MM.1S (cell line): ENCODE data around the gene ZSCAN1.
A peak's percentile ranks its signal among the peaks of the same experiment; 100 is the strongest.

Experiments
- DNase-seq: peaks from one replicate; pipeline ENCODE4 v3.0.0-alpha.2; 2015
- H2AFZ ChIP-seq: fragments of 300-600 bp; sonication (generic); 2 replicates; pipeline ENCODE4 v1.6.0; 2016; ENCODE audit warnings: antibody characterized with exemption, low read length
- H3F3A ChIP-seq: fragments of 300-600 bp; sonication (generic); 2 replicates; pipeline ENCODE4 v1.6.1; 2016; ENCODE audit warnings: mild to moderate bottlenecking, antibody characterized with exemption, low read length, moderate library complexity, mixed read lengths; ENCODE audit not compliant: insufficient read depth
- H3K27ac ChIP-seq: fragments of 300-600 bp; sonication (generic); 2 replicates; pipeline ENCODE4 v1.5.1; 2016; ENCODE audit warnings: mild to moderate bottlenecking, low read length
- H3K27me3 ChIP-seq: fragments of 300-600 bp; sonication (generic); replicated peaks from 2 replicates; pipeline ENCODE4 v1.6.0; 2016; ENCODE audit warnings: low read length; ENCODE audit not compliant: insufficient read depth
- H3K36me3 ChIP-seq: fragments of 300-600 bp; sonication (generic); replicated peaks from 2 replicates; pipeline ENCODE4 v1.6.1; 2016; ENCODE audit warnings: mild to moderate bottlenecking, low read length, mixed read lengths; ENCODE audit not compliant: insufficient read depth
- H3K4me1 ChIP-seq: fragments of 300-600 bp; sonication (generic); 2 replicates; pipeline ENCODE4 v1.6.1; 2016; ENCODE audit warnings: low read length, mixed read lengths
- H3K4me2 ChIP-seq: fragments of 300-600 bp; sonication (generic); 2 replicates; pipeline ENCODE4 v1.6.0; 2016; ENCODE audit warnings: low read depth, low read length
- H3K4me3 ChIP-seq: fragments of 300-600 bp; sonication (generic); 2 replicates; pipeline ENCODE4 v1.5.1; 2016; ENCODE audit warnings: low read length, mixed read lengths
- H3K79me2 ChIP-seq: fragments of 300-600 bp; sonication (generic); 2 replicates; pipeline ENCODE4 v1.6.1; 2016; ENCODE audit warnings: mixed run types, low read length, mixed read lengths
- H3K9ac ChIP-seq: fragments of 300-600 bp; sonication (generic); 2 replicates; pipeline ENCODE4 v1.6.1; 2016; ENCODE audit warnings: low read length, mixed read lengths
- H3K9me2 ChIP-seq: fragments of 300-600 bp; sonication (generic); replicated peaks from 2 replicates; pipeline ENCODE4 v1.6.1; 2016; ENCODE audit warnings: mild to moderate bottlenecking, low read length, mixed read lengths; ENCODE audit not compliant: insufficient read depth
- H3K9me3 ChIP-seq: fragments of 300-600 bp; sonication (generic); replicated peaks from 2 replicates; pipeline ENCODE4 v1.6.1; 2016; ENCODE audit warnings: mild to moderate bottlenecking, low read length, mixed read lengths; ENCODE audit not compliant: insufficient read depth
- H4K20me1 ChIP-seq: fragments of 300-600 bp; sonication (generic); 2 replicates; pipeline ENCODE4 v1.6.1; 2016; ENCODE audit warnings: mild to moderate bottlenecking, low read length, moderate library complexity, mixed read lengths; ENCODE audit not compliant: insufficient read depth
- EZH2 ChIP-seq: fragments of 300-600 bp; sonication (generic); optimal IDR thresholded peaks from 2 replicates; pipeline ENCODE3; 2017; ENCODE audit warnings: low read depth, mild to moderate bottlenecking, antibody characterized with exemption, low read length, mixed read lengths
- EZH2phosphoT487 ChIP-seq: fragments of 300-600 bp; sonication (generic); IDR thresholded peaks from 2 replicates; pipeline ENCODE4 v1.6.1; 2018; ENCODE audit warnings: antibody characterized with exemption, low read length
- TF ChIP-seq, protein P1 (sequence below): fragments of 300-600 bp; sonication (generic); IDR thresholded peaks from 2 replicates; pipeline ENCODE4 v1.5.1; 2016; ENCODE audit warnings: antibody characterized with exemption, low read length, mixed read lengths

The ZSCAN1 gene

DNA sequence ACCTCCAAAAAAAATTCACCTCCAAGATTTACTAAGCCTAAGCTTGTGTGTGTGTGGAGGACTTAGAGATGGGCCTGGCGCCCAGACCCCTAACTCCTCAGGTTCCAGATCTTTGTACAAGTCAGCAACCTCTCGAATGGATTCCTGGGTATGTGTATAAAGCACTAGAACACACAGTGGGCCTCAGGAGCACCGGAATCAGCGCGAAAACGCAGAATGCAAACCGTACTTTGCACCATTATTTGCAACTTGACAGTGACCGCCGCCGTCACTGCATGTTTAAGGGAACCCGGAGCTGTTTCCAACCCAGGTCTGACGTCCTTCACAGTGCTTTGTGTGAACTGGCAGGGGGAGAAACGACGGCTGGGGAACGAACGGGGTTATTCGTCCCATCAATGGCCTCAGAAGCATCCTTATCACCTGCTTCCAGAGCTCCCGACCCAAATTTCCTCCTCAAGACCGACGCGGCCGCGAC lies 31.9 kb upstream of the ZSCAN1 start:
- Histone ChIP-seq H4K20me1 (no peaks in the 10 kb centered on the region), H3K27ac (no peak overlapping the region), H3F3A (no peaks in the 10 kb centered on the region), H3K9me3 (no peaks in the 10 kb centered on the region), H3K9ac (no peak overlapping the region), H3K36me3 (no peaks in the 10 kb centered on the region), H3K79me2 (no peaks in the 10 kb centered on the region), H3K27me3 (no peaks in the 10 kb centered on the region), H3K9me2 (no peaks in the 10 kb centered on the region), H3K4me3 (peak overlapping the region; percentile 22; the same call in 1 of the 2 replicates), H2AFZ (peak overlapping the region; percentile 23; the same call in 1 of the 2 replicates), H3K4me2 (peak overlapping the region; percentile 18; the same call in 1 of the 2 replicates), H3K4me1 (no peaks in the 10 kb centered on the region)
- DNase-seq: no peak
- TF ChIP-seq EZH2 (no peak), EZH2phosphoT487 (no peak)
- TF ChIP-seq, protein P1, sequence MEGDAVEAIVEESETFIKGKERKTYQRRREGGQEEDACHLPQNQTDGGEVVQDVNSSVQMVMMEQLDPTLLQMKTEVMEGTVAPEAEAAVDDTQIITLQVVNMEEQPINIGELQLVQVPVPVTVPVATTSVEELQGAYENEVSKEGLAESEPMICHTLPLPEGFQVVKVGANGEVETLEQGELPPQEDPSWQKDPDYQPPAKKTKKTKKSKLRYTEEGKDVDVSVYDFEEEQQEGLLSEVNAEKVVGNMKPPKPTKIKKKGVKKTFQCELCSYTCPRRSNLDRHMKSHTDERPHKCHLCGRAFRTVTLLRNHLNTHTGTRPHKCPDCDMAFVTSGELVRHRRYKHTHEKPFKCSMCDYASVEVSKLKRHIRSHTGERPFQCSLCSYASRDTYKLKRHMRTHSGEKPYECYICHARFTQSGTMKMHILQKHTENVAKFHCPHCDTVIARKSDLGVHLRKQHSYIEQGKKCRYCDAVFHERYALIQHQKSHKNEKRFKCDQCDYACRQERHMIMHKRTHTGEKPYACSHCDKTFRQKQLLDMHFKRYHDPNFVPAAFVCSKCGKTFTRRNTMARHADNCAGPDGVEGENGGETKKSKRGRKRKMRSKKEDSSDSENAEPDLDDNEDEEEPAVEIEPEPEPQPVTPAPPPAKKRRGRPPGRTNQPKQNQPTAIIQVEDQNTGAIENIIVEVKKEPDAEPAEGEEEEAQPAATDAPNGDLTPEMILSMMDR: no peak

DNA sequence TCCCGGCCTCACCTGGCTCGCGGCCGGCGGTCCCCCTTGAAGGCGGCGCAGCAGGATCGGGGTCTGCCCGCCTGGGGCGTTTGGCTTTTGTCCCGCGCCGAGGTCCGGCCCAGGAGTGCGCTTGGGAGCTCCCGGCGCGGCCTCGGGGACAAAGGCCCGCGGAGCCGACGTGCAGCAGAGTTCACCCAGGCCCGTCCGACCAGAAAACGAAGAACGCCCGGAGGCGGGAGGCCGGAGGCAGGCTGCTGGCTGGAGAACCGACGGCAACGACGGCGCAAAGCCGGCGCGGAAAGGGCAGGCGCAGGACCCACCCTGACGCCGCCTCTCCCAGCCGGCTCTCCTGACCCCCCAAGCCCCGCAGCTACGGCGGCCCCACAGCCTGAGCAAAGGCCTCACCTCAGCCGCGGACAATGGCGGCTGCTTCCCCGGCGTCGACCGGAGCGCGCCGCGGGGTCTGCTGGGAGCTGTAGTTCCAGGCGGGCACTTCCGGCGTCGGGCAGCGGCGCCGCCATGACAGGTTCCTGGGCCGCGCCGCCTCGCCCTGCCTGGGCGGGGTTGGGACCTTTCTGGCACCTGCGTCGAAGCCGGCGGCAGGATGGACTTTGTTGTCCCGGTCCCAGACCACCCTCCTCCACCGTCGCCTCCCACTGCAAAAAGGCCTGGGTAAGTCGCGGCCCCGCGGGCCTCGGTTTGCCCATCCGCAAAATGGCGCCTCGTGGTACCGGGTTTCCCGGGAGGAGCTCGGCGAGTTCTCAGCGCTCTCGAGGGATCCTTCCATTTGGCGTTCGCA lies 31.2 kb upstream of the ZSCAN1 start, which contains the start of gene ZNF606:
Gene ZNF606, minus strand, starts transcription at position 437 of the 790 bp plus-strand sequence. CDS start 1,501 bp downstream, outside the sequence.
- Histone ChIP-seq H3K4me2 (peak within 1 kb of the TSS; percentile 18; the same call in 1 of the 2 replicates), H2AFZ (peak within 1 kb of the TSS; percentile 23; the same call in 1 of the 2 replicates), H3K4me1 (no peaks in the 10 kb centered on the region), H3K36me3 (no peaks in the 10 kb centered on the region), H3K4me3 (peak within 1 kb of the TSS; percentile 22; the same call in 1 of the 2 replicates), H3K27ac (no peak within 1 kb of the TSS), H3F3A (no peaks in the 10 kb centered on the region), H3K27me3 (no peaks in the 10 kb centered on the region), H4K20me1 (no peaks in the 10 kb centered on the region), H3K9ac (no peak within 1 kb of the TSS), H3K9me3 (no peaks in the 10 kb centered on the region), H3K9me2 (no peaks in the 10 kb centered on the region), H3K79me2 (no peaks in the 10 kb centered on the region)
- TF ChIP-seq, protein P1: no peak
- no peak for TF ChIP-seq EZH2phosphoT487
- TF ChIP-seq EZH2: no peak
- peak; percentile 44 for DNase-seq

DNA sequence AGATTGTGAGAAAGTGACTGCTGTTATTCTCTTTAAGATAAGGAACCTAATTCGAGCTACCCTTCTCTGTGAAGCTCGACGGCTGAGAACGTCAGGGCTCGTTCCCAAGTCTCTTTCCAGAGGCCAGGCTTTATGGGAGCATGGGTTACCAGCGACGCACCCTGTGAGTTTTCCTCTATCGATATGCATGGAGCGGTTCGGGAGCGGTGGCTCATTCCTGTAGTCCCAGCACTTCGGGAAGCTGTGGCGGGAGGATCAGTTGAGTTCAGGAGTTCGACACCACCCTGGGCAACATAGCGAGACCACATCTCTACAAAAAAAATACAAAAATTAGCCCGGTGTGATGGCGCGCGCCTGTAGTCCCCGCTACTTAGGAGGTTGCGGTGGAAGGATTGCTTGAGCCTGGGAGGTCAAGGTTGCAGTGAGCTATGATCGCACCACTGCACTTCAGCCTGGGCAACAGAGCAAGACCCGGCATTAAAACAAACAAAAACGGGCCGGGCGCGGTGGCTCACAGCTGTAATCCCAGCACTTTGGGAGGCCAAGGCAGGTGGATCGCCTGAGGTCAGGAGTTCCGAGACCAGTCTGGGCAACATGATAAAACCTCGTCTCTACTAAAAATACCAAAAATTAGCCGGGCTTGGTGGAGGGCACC lies 30.5 kb upstream of the ZSCAN1 start:
- TF ChIP-seq EZH2: no peak
- TF ChIP-seq, protein P1: no peak
- no peak for TF ChIP-seq EZH2phosphoT487
- Histone ChIP-seq H3K27ac (no peak overlapping the region), H3K4me1 (no peaks in the 10 kb centered on the region), H3K36me3 (no peaks in the 10 kb centered on the region), H4K20me1 (no peaks in the 10 kb centered on the region), H3K9me3 (no peaks in the 10 kb centered on the region), H3K4me2 (peak overlapping the region; percentile 18; the same call in 1 of the 2 replicates), H3K4me3 (peak overlapping the region; percentile 22; the same call in 1 of the 2 replicates), H3F3A (no peaks in the 10 kb centered on the region), H3K9me2 (no peaks in the 10 kb centered on the region), H3K9ac (no peak overlapping the region), H2AFZ (peak overlapping the region; percentile 23; the same call in 1 of the 2 replicates), H3K27me3 (no peaks in the 10 kb centered on the region), H3K79me2 (no peaks in the 10 kb centered on the region)
- DNase-seq: no peak
